Measurements from ENCODE around the gene CACNA1S. TPM values are rescaled to one million over a fixed set of nuclear protein-coding genes. Genes with fewer than 3 reads are reported as not detected.

Gene CACNA1S
- polyA plus RNA-seq, 5 donors = 0.08 to 2.2 (median 0.14) TPM

- no peak for DNase-seq
These were observed 79.8 kb downstream of the CACNA1S start for GRCh38 chr1:201032408-201032807.

DNA sequence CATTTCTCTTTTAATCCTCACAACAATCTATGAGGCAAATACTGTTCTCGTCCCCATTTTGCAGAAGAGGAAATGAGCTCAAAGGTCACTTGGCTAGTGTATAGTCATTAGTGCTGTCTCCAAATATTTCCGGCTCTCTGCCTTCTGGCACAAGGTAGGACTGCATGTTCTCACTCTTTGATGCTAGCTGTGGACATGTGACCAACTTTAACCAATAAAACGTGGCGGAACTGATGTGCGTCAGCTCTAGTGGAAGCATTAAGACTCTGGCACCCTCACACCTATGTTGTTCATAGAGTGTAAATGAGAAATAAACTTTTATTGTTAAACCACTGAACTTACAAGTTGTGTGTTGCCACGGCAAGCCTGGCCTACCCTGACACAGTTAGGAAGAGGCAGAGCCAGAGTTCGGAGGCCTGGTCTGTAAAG is 83.8 kb downstream of the CACNA1S start:
- DNase-seq = peak; percentile 86 to 91

DNA sequence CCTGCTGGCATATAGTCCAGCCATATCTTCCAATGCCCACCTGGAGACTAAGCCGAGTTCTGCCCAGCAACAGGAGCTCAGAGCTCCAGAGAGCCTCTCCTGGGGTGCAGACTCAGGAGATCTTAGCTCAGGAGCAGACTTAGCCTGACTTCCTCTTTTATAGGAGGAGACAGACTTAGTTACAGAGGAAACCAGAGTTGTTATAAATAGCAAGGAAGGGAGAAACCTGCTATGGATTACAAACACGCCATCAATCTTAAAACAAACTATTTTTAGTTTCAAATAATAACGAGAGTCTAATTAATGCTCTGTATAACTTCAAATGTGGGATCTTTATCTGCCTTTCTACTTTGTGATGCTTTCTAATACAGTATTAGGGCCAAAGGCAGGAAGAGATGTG is 85.4 kb downstream of the CACNA1S start:
- peak in 1 of 2 donors; percentile 72 for DNase-seq

DNA sequence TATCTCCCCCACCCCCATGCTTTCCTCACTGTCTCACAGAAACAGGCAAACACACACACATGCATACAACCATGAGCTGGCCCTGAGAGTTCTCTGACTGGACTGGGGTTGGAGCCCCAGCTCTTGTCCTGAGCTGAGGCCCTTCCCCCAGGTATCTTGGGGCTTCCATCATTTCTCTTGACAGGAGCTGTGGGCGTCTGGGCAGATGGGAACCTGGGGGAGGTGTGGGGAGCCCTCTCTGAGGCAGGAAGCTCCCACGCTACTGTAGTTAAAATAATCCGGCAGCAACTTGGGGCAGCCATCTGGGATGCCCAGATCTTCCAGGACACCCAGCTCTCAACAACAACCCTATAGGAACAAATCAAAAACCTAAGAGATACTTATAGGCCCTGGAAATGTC is 86.0 kb downstream of the CACNA1S start:
- no peak for DNase-seq

- DNase-seq = no peak
These were observed 86.6 kb downstream of the CACNA1S start for GRCh38 chr1:201025571-201026002.

DNA sequence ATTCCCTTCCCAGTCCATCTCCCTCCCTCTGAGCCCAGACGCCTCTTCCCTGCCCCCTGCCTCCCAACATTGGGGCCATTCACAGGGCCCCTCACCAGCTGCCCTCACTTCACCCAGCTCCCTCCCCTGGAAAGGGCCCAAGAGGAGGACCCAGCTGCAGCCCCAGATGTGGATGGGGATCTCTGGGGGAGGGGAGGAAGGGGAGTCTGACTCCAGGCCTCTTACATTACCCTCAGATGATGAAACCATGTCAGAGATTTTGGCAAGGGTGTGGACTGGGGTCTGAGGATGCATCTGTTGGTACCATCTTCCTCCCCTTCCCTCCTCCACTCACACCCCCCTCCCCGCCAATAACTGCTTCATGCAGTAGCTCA is 87.6 kb downstream of the CACNA1S start:
- no peak for DNase-seq

DNA sequence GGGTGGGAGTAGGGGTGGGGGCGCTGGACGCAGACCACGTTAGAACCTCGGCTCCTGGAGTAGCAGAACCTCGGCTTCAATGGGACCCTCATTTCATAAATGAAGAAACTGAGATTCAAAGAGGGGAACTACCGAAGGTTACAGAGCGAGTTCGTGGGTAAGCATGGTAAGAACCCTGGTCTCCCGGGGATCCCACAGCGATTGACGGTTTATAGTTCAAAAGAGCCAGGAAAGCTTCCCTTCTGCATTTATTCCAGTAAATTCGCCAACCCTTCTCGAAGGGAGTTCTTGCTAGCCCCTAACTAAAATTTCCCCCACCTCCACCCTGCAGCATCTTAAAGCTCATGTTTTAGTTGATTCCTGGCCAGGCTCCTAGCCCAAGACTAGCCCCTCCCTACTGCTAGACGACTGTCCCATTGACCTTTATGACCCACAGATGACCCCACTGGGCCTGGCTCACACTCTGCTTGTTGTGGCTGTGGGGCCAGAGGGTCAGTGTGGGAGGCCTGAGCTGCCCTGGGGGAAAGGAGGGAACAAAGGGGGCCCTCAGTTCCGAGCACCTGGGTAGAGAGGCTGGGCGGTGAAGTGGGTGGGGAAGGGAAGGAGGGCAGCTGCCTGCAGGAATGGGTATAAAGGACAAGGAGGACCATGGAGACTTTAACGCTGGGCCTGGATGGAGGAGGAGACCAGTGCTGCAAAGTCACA is 88.2 kb downstream of the CACNA1S start:
- DNase-seq = no peak

DNA sequence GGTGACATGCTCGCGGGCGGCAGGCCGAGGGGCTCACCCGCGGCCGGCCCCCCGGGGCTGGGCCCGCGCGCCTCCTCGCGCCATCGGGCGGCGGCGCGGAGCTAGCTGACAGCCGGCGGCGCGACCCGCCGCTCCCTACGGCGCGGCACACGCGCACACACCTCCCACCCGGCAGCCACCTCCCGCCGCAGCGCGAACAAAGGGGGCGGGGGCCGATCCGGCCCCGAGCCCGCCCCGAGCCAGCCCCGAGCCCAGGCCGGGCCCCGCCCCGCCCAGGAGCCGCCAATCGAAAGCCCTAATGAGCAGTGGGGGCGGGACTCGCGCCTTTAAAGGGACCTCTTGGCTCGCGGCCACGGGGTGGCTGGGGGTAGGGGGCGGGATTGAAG is 88.7 kb downstream of the CACNA1S start, which contains the start of gene KIF21B:
Gene KIF21B, minus strand, starts transcription at position 198 of the 386 bp plus-strand sequence. CDS start 331 bp downstream, outside the sequence.
- peak; percentile 77 to 81 for DNase-seq

- DNase-seq = no peak
These were observed 89.3 kb downstream of the CACNA1S start for GRCh38 chr1:201022820-201023516.

DNA sequence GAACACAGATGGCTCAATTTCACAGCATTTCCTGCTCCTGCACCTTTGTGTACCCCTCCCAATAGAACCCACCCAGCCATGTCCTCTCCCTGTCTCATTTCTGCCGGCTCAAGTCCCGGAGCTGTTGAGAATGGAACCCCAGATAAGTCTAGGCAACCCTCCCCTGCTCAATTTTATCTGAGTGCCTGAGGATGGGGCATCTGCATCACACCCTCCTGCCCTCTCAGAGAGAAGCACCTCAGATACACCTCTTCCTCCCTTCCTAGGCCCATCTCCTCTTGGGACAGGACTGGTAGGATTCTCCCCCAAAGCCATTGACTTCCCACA is 89.8 kb downstream of the CACNA1S start:
- DNase-seq = no peak

DNA sequence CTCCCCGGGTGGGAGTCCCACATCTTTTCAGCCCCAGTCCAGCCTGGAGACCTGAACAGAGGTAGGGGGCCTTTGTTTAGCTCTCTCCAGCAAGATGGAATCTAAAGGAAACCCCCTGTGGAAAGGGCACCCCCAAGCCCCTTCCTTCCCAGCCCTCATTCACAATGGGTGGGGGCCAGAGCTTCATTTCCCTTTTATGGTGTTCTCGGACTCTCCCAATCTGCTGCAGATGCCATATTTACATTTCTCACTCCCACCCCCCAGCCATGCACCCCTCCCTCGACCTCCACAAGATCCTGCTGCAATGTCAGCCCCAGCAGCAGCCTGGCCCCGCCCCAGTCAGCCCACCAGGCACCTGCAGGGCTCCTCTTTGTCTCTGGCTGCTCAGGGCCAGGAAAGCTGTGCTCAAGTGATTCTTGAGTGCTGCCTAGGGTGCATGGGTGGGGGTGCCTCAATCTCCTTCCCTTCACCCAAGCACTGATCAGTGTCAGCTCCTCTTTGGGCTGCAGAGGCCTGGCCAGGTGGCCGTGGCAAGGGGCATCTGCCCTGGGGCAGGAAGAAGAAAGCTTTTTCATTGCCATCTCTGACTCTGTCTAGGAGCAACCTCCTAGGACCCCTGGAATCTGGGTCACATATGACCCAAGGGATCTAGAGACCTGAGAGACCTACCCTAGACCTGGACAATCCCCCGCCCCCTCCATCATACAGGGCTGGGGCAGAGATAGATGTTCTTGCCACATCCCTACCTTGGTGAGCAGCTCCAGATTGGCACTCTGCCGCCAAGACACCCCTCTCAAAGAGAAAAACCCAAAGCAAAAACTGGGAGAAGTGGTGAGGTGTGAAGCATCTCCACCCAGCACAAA is 90.4 kb downstream of the CACNA1S start:
- no peak for DNase-seq

- DNase-seq = no peak
These were observed 91.3 kb downstream of the CACNA1S start for GRCh38 chr1:201020721-201021629.

DNA sequence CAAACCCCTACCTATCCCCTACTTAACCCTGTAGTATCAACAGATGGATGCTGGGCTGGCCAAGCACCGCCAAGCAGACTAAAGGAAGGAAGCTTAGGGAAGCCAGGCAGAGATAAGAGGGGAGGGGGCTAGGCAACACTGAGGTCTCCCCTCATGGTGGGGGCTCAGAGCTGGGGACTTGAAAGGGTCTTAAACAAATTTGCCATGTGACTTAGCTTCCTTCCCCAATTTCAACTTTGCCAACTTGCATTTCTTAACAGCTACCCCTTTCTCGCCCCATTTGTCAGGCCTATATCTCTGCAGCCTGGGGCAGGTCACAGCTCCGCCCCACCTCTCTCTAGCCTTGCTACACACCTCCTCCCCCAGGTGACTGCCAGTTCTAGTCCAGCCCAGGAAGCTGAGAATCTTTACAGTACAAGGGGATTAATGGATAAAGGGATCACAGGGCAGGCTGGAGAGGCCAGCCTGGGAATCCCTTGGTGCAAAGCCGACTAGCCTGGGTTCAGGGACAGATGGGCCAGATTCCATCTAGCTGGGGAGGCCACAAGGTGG is 92.1 kb downstream of the CACNA1S start:
- DNase-seq = no peak

- DNase-seq = no peak
These were observed 92.8 kb downstream of the CACNA1S start for GRCh38 chr1:201019321-201019977.

DNA sequence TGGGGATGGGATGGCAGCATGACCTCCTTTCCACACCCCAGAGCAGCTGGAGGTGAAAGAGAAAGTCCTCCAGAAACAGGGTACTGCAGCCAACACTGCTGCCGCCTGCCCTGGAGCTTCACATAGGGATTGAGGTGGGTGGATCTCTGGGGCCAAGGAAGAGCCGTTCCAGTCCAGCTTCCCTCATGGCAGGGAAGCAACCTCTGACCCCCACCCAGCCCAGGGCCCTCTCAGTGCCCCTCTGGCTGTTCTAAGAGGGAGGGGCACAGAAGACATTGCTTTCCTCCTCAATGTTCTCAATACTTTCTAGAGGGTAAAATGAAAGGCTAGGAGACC is 94.4 kb downstream of the CACNA1S start:
- no peak for DNase-seq

DNA sequence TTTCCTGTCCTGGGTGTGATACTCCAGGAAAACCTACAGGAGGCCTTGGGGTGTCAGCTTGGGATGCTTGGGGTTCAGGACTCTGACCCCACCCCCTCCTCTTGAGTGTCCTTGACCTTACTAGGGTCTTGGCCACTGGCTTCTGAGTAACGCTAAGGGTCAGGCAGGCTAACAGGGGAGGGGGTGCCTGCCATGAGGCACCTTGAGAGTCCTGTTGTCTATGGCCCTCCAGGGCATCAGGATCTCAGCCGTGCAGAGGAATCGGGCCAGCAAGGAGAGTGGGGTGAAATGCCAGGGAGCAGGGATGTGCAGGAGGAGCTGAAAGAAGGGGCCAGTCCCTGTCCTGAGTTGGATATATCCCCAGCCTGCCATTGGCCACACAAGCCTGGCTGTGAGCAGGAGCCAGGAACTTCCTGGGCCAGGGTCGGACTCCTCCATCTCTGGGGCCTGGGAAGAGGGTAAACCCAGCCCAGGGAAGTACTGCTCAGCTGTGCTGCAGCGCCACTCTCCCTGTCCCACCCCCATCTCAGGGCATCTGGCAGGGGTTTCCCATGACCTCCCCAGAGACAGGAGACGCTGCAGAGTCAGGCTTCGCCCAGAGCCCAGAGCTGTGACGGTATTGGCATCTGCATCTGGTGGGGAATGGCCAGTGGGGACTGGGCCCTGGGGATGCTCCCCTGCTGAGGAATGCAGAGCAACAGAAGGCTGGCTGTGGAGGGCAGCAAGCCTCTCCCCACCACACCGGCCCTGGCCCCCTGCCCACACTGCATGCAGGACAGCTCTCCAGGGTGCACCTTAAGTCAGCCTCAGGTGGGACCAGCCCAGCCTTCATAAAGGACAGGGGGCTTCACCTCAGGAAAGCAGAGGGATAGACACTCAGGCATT is 95.0 kb downstream of the CACNA1S start:
- DNase-seq = no peak

DNA sequence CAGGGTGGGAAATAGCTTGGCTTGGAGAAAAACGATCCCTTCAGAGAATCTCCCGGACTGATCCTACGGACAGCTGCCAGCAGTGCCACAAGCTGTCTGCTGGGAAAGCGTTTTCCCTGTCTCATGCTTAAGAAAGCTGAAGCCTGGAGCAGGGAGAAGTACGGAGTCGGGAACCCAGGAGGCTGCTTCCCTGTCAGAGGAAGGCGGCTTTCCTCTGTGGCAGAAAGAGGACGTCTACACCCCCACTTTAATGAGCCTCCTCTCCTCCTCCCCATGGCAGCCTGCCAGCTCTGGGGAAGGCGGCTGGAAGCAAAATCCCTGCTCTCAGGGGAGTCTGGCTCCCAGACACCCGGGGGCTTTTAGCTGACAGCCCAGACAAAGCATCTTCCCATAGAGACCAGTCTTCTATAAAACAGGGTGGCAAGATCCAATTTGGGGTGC is 96.0 kb downstream of the CACNA1S start:
- DNase-seq = no peak

DNA sequence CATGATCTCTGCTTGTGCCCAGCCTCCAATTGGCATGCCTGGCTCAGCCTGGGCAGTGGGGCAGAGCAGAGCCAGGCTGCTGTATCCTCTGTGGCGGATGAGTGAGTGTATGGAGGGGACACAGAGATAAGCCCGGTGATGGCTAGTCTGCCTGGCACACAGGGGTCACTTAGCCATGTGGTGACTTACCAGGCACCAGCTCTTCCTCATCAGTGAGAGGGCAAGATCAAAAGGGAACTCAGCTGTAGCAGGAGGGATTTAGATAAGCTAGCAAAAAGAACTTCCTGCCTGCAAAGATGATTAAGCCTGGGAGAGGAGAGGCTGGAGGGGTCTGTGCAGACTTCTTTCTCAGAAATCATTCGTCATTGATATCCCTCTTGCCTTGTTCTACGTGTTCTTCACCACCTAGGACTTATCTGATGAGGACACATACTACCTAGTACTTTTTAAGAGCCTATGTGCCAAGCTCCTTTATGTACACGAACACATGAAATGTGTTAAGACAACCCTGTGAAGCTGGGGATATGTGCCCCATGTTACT is 96.6 kb downstream of the CACNA1S start:
- no peak for DNase-seq

GRCh38 chr1:201014816-201015200 is 97.4 kb downstream of the CACNA1S start:
- no peak for DNase-seq

Measured in right lung (tissue), 5 donors.